ENCODE data around the gene SNAPC2. TPM values are rescaled to one million over a fixed set of nuclear protein-coding genes. Genes with fewer than 3 reads are reported as not detected.
"Not testable (repeated sequence)": the region's sequence is repeated elsewhere in the genome, so short reads cannot be mapped to it uniquely, and the experiment has no call there.

SNAPC2 gene
- total RNA-seq, 1 donor from 2014 or later: 10.8 TPM

DNA sequence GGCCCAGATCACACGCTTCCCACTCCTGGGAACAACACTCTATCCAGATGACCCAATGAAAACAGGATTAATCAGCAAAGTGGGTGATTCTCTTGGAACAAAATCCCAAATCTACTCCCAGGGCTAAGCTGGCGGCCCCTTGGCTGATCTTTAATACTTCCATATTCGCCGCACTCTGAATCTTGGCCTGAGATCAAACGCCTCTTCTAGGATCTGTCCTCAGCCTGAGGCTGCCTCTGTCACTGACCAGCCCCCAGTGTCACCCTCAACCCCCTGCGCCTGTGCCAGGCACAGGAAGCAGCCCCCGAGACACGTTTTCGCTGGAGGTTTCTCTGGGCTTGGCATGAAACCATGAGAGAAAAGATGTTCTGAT is 8.2 kb downstream of the SNAPC2 start:
- peaks cover 5% of the 10 kb centered on the region for H3K36me3 Mint-ChIP-seq (ENCODE audit: insufficient read depth)
- TF ChIP-seq, protein P1, sequence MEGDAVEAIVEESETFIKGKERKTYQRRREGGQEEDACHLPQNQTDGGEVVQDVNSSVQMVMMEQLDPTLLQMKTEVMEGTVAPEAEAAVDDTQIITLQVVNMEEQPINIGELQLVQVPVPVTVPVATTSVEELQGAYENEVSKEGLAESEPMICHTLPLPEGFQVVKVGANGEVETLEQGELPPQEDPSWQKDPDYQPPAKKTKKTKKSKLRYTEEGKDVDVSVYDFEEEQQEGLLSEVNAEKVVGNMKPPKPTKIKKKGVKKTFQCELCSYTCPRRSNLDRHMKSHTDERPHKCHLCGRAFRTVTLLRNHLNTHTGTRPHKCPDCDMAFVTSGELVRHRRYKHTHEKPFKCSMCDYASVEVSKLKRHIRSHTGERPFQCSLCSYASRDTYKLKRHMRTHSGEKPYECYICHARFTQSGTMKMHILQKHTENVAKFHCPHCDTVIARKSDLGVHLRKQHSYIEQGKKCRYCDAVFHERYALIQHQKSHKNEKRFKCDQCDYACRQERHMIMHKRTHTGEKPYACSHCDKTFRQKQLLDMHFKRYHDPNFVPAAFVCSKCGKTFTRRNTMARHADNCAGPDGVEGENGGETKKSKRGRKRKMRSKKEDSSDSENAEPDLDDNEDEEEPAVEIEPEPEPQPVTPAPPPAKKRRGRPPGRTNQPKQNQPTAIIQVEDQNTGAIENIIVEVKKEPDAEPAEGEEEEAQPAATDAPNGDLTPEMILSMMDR (IDR thresholded peaks at IDR 0.05; ENCODE audit: unreplicated experiment): no peak
- no peaks in the 10 kb centered on the region for H3K9me3 Mint-ChIP-seq (ENCODE audit: low read depth)
- no peak for DNase-seq (ENCODE audit: low spot score, unreplicated experiment)
- peaks cover 6% of the 10 kb centered on the region for H3K4me1 Mint-ChIP-seq (ENCODE audit: low read depth)
- no peaks in the 10 kb centered on the region for H3K27me3 Mint-ChIP-seq
- no peak overlapping the region for H3K27ac Mint-ChIP-seq
- H3K4me3 Mint-ChIP-seq (ENCODE audit: low read depth): peak overlapping the region; percentile 22

DNA sequence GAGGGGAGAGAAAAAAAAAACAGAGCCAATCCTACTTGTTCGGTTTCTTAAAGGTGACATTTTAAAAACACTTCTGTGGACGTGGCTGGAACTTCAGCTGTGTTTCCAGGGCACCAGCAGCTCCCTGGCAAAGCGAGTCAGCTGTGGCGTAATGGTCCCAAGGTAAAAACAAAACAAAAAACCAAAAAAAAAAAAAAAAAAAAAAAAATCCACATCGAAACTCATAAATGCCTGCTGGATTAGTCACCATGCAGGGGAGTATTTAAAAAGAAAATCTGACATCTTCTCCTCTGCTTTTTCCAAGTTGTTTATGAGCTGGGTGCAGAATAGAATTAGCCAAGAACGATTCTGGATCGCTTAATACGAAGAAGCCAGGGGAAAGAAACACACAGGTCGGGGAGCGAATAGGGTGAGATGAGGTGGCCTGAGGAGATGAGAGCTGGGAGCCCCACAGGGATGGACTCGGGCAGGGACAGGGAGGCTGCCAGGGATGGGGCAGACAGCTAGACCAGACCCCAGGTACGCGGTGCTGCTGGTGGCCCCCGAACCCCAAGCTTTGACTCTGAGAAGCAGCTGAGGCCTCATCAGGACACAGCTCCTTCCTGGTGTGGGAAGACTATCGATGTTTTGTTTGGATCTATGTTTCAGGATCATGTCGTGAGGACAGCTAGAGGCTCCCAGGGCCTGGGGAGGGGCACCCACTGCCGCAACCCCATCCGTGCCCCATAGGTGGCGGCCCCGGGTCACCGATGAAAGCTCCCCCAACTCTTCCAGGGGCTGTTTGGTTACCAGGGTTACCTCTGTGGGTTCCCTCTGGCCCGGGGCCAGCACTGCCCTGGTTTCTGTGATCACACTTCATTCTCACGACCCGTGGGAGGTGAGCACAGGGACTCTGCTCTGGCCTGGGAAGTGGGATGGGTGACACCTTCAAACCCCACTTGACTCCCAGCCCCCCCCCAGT is 8.9 kb downstream of the SNAPC2 start:
- Mint-ChIP-seq H3K4me3 (ENCODE audit: low read depth) (no peak overlapping the region), H3K4me1 (ENCODE audit: low read depth) (peaks cover 6% of the 10 kb centered on the region), H3K9me3 (ENCODE audit: low read depth) (no peaks in the 10 kb centered on the region), H3K27ac (peak overlapping the region; percentile 23), H3K27me3 (no peaks in the 10 kb centered on the region), H3K36me3 (ENCODE audit: insufficient read depth) (peaks cover 5% of the 10 kb centered on the region)
- TF ChIP-seq, protein P1 (IDR thresholded peaks at IDR 0.05; ENCODE audit: unreplicated experiment): peak; percentile 40
- no peak for DNase-seq (ENCODE audit: low spot score, unreplicated experiment)

DNA sequence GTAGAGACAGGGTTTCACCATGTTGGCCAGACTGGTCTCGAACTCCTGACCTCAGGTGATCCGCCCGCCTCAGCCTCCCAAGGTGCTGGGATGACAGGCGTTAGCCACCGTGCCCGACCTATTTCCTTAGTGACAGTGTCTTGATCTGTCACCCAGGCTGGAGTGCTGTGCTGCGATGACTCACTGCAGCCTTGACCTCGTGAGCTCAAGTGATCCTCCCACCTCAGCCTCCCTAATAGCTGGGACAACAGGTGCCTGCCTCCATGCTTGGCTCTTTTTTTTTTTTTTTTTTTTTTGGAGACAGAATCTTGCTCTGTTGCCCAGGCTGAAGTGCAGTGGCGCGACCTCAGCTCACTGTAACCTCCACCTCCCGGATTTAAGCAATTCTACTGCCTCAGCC is 9.9 kb downstream of the SNAPC2 start:
- not testable (repeated sequence) for H3K27ac Mint-ChIP-seq; H3K27me3 Mint-ChIP-seq; H3K9me3 Mint-ChIP-seq (ENCODE audit: low read depth); H3K4me1 Mint-ChIP-seq (ENCODE audit: low read depth); H3K36me3 Mint-ChIP-seq (ENCODE audit: insufficient read depth); H3K4me3 Mint-ChIP-seq (ENCODE audit: low read depth); DNase-seq (ENCODE audit: low spot score, unreplicated experiment)

DNA sequence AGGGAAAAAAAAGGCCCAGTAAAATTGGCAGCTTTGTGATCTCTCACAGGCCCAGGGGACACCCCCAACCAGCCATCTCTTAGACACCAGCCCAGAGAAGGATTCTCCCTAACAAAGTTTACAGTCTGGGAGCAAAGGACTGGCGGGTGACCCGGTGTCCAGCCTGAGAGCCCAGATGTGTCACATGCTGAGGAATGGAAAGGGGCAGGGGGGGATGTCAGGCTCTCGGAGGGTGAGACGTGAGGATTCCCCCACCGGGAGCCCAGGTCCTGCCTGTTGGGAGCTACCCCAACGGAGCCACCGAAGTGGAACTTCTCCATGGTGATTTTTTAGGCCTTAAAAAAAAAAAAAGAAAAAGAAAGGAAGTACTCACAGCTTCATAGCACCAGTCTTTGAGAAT is 10.6 kb downstream of the SNAPC2 start:
- no peak overlapping the region for H3K27ac Mint-ChIP-seq
- DNase-seq (ENCODE audit: low spot score, unreplicated experiment): no peak
- TF ChIP-seq, protein P1 (IDR thresholded peaks at IDR 0.05; ENCODE audit: unreplicated experiment): no peak
- no peaks in the 10 kb centered on the region for H3K27me3 Mint-ChIP-seq
- no peaks in the 10 kb centered on the region for H3K9me3 Mint-ChIP-seq (ENCODE audit: low read depth)
- no peak overlapping the region for H3K4me3 Mint-ChIP-seq (ENCODE audit: low read depth)
- H3K36me3 Mint-ChIP-seq (ENCODE audit: insufficient read depth): peaks cover 8% of the 10 kb centered on the region
- H3K4me1 Mint-ChIP-seq (ENCODE audit: low read depth): peaks cover 4% of the 10 kb centered on the region

DNA sequence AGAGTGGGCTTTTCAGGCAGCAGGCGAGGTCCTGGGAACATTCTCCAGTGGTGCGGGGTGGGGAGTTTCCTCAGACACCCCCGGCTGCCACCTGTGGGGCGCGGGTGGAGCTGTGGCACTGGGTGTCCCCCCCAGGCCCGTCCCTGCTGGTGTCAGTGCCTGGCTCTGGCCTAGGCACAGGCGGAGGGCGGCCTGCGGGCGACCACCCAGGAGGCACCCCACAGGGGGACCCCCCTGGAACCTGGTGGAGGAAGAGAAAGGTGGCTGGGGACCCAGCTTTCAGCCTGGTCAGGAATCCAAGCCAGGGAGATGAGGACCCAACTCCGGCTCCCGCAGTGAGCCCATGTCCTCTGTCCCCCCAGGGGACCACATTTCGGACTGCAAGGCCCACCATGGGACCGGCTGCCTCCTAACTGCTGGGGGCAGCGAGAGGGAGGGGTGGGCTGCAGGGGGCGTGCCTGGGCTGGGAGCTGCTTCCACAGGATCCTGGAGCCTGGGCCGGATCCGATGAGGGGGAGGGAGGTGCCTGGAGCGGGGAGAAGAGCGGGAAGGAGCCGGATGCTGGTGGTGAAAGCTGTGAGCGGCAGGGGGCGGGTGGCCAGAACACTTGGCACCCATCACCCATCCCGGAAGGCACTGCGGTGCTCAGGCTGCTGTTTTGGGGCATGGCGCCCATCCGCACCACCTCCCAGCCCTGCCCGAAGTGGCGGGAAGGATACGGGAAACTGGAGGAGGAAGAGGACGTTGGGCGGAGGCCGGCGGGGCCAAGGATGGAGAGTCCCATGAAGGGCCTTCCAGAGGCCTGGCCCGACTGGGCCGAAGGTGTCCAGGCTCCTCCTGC is 11.3 kb downstream of the SNAPC2 start:
- TF ChIP-seq, protein P1 (IDR thresholded peaks at IDR 0.05; ENCODE audit: unreplicated experiment): no peak
- H3K4me1 Mint-ChIP-seq (ENCODE audit: low read depth): peaks cover 2% of the 10 kb centered on the region
- no peaks in the 10 kb centered on the region for H3K9me3 Mint-ChIP-seq (ENCODE audit: low read depth)
- H3K4me3 Mint-ChIP-seq (ENCODE audit: low read depth): no peak overlapping the region
- no peaks in the 10 kb centered on the region for H3K27me3 Mint-ChIP-seq
- no peak for DNase-seq (ENCODE audit: low spot score, unreplicated experiment)
- peaks cover 8% of the 10 kb centered on the region for H3K36me3 Mint-ChIP-seq (ENCODE audit: insufficient read depth)
- H3K27ac Mint-ChIP-seq: no peak overlapping the region

Data from progenitor cell of endocrine pancreas (in vitro differentiated cells).